K562 (cell line): ENCODE data around the gene RPL18A. TPM values are rescaled to one million over a fixed set of nuclear protein-coding genes. Genes with fewer than 3 reads are reported as not detected.
A peak's percentile ranks its signal among the peaks of the same experiment; 100 is the strongest.

Experiments used
- ATF2 ChIP-seq: sonication (generic); formaldehyde crosslinking; IDR thresholded peaks from 2 replicates; pipeline ENCODE4 v1.8.1; 2022; ENCODE audit warnings: missing genetic modification reagents
- BMI1 ChIP-seq: fragments of 150-350 bp; IDR thresholded peaks from 2 replicates; pipeline ENCODE4 v1.6.1; 2014; ENCODE audit warnings: low read length
- CCNT2 ChIP-seq: IDR thresholded peaks from 2 replicates; pipeline ENCODE4 v1.6.1; 2011; ENCODE audit warnings: borderline replicate concordance, low read depth, mild to moderate bottlenecking, moderate library complexity, mixed read lengths, low read length; ENCODE audit not compliant: insufficient read length; ENCODE audit errors: extremely low read depth
- CHAMP1 ChIP-seq: fragments of 450-650 bp; IDR thresholded peaks from 2 replicates; pipeline ENCODE4 v1.6.1; 2016; ENCODE audit warnings: mild to moderate bottlenecking
- E2F5 ChIP-seq: sonication (generic); formaldehyde crosslinking; IDR thresholded peaks from 2 replicates; pipeline ENCODE4 v1.8.0; 2022; ENCODE audit warnings: mild to moderate bottlenecking, missing genetic modification reagents
- ELF1 ChIP-seq: fragments of 200-800 bp; sonication (Bioruptor generic); IDR thresholded peaks from 2 replicates; pipeline ENCODE4 v1.6.1; 2016; ENCODE audit warnings: missing genetic modification characterization, missing compliant biosample characterization
- KAT2B ChIP-seq: IDR thresholded peaks from one replicate; pipeline ENCODE4 v1.6.1; 2012; ENCODE audit warnings: low read depth, mild to moderate bottlenecking, control low read depth, inconsistent platforms, low read length, moderate library complexity
- MAFF ChIP-seq: IDR thresholded peaks from 2 replicates; pipeline ENCODE4 v1.6.1; 2012; ENCODE audit warnings: low read length, improper control_type of control experiment
- MXD1 ChIP-seq: fragments of 250-450 bp; sonication (Bioruptor Pico); IDR thresholded peaks from 2 replicates; pipeline ENCODE4 v1.8.0; 2021; ENCODE audit warnings: borderline replicate concordance, mild to moderate bottlenecking, moderate library complexity; ENCODE audit not compliant: poor library complexity, severe bottlenecking
- NEUROD1 ChIP-seq: fragments of 150-350 bp; IDR thresholded peaks from 2 replicates; pipeline ENCODE4 v1.6.1; 2014; ENCODE audit warnings: borderline replicate concordance, low read length, low read depth; ENCODE audit not compliant: partially characterized antibody
- NFE2 ChIP-seq: IDR thresholded peaks from 2 replicates; pipeline ENCODE4 v1.6.1; 2014; ENCODE audit warnings: antibody characterized with exemption, low read depth
- RBM25 ChIP-seq: fragments of 200-400 bp; formaldehyde crosslinking; IDR thresholded peaks from 2 replicates; pipeline ENCODE4 v1.6.1; 2018; ENCODE audit warnings: low read length, low read depth, moderate library complexity; ENCODE audit not compliant: severe bottlenecking
- RUNX1 ChIP-seq: sonication (generic); IDR thresholded peaks from 2 replicates; pipeline ENCODE4 v1.6.1; 2016; ENCODE audit warnings: antibody characterized with exemption, low read depth
- SETDB1 ChIP-seq: IDR thresholded peaks from one replicate; pipeline ENCODE4 v1.6.1; 2012; ENCODE audit warnings: low read length, control low read depth, inconsistent platforms
- SMARCB1 ChIP-seq: IDR thresholded peaks from 2 replicates; pipeline ENCODE4 v1.6.1; 2011; ENCODE audit warnings: improper control_type of control experiment, low read depth; ENCODE audit not compliant: insufficient read length
- SP2 ChIP-seq: IDR thresholded peaks from 2 replicates; pipeline ENCODE4 v1.6.1; 2011; ENCODE audit warnings: mild to moderate bottlenecking, low read depth, low read length, moderate library complexity; ENCODE audit not compliant: poor library complexity, severe bottlenecking; ENCODE audit errors: extremely low read depth
- WHSC1 ChIP-seq: IDR thresholded peaks from one replicate; pipeline ENCODE4 v1.6.1; 2012; ENCODE audit warnings: low read length, control low read depth, inconsistent platforms
- ZBTB7A ChIP-seq: IDR thresholded peaks from 2 replicates; pipeline ENCODE4 v1.6.1; 2011; ENCODE audit warnings: low read depth, mild to moderate bottlenecking, low read length, moderate library complexity, borderline replicate concordance; ENCODE audit not compliant: control insufficient read depth
- ZKSCAN3 ChIP-seq: fragments of 250-450 bp; sonication (Bioruptor Pico); IDR thresholded peaks from 2 replicates; pipeline ENCODE4 v1.4.0; 2020
- ZNF133 ChIP-seq: fragments of 250-450 bp; sonication (Bioruptor Pico); IDR thresholded peaks from 2 replicates; pipeline ENCODE4 v1.4.0; 2020; ENCODE audit warnings: mild to moderate bottlenecking
- ZNF197 ChIP-seq: fragments of 200-800 bp; sonication (Bioruptor generic); IDR thresholded peaks from 2 replicates; pipeline ENCODE4 v1.6.1; 2016; ENCODE audit warnings: low read depth, missing genetic modification characterization, missing compliant biosample characterization
- ZNF212 ChIP-seq: fragments of 450-650 bp; formaldehyde crosslinking; IDR thresholded peaks from 2 replicates; pipeline ENCODE4 v1.4.0; 2020; ENCODE audit warnings: mild to moderate bottlenecking
- ZNF445 ChIP-seq: fragments of 250-450 bp; sonication (Bioruptor Pico); IDR thresholded peaks from 2 replicates; pipeline ENCODE4 v1.4.0; 2020; ENCODE audit warnings: low read depth, mild to moderate bottlenecking, moderate library complexity
- ZNF644 ChIP-seq: fragments of 200-800 bp; sonication (Bioruptor generic); IDR thresholded peaks from 2 replicates; pipeline ENCODE4 v1.6.1; 2016; ENCODE audit warnings: low read depth, missing genetic modification characterization, missing compliant biosample characterization
- polyA plus RNA-seq, 8 experiments: library from polyadenylated mRNA; depleted of rRNA in 4 of 8; stranded (reverse) in 5 of 8; unstranded in 3 of 8; fragments of >200 nt; fragmentation: Nextera tagmentation in 2 of 8; fragmentation: Illumina TruSeq in 1 of 8; extraction: Ambion mirVana in 2 of 8; extraction: Trizol in 1 of 8; gene quantifications; 2 replicates each; pipeline versions ENCODE4 v1.2.1 to v1.2.3, GENCODE V29; 2011 to 2014; ENCODE audit warnings: inconsistent platforms in 1 of 8, missing spikeins in 1 of 8
- total RNA-seq, 7 experiments: library from RNA; depleted of rRNA in 6 of 7; stranded (reverse); fragments of >200 nt in 6 of 7; fragmentation: Illumina TruSeq in 2 of 7; extraction: Trizol in 2 of 7; gene quantifications; 2 replicates each; pipeline versions ENCODE4 v1.2.1 to v1.2.3, GENCODE V29; 2011 to 2021; ENCODE audit warnings: low replicate concordance in 1 of 7

RPL18A gene
- total and polyA plus RNA-seq, 9 of the 15 experiments (the other 6 are each of a cell fraction or from before 2014, with no cell fraction given), result 626 to 2,882 (median 1,895) TPM

- TF ChIP-seq KAT2B, result no peak
- no peak for TF ChIP-seq ZNF212 (CRISPR knock-in tag)
- TF ChIP-seq SP2, result peak; percentile 93
- peak; percentile 88 for TF ChIP-seq RBM25
- TF ChIP-seq WHSC1, result no peak
- TF ChIP-seq MAFF, result no peak
- no peak for TF ChIP-seq BMI1
- TF ChIP-seq RUNX1, result no peak
- no peak for TF ChIP-seq SMARCB1
- TF ChIP-seq ZBTB7A, result no peak
- TF ChIP-seq ATF2 (CRISPR knock-in tag), result no peak
- TF ChIP-seq ZNF197 (CRISPR knock-in tag), result peak; percentile 83; the same call in 1 of the 2 replicates
- TF ChIP-seq NFE2, result no peak
- TF ChIP-seq ZNF445 (CRISPR knock-in tag), result no peak
- peak; percentile 80 for TF ChIP-seq SETDB1
- peak; percentile 61 for TF ChIP-seq CCNT2
- no peak for TF ChIP-seq CHAMP1
- no peak; the same call in 1 of the 2 replicates for TF ChIP-seq E2F5
- no peak for TF ChIP-seq ZNF644
- TF ChIP-seq ZKSCAN3 (CRISPR knock-in tag), result no peak
- TF ChIP-seq MXD1 (CRISPR knock-in tag), result peak; percentile 91
- TF ChIP-seq NEUROD1, result peak; percentile 91
- peak; percentile 81 for TF ChIP-seq ELF1 (tag)
- TF ChIP-seq ZNF133 (CRISPR knock-in tag), result no peak
Observed at GRCh38 chr19:17859533-17860330, at the start of gene RPL18A (continued).
